ENCODE data around the gene STXBP2.

The STXBP2 gene

DNA sequence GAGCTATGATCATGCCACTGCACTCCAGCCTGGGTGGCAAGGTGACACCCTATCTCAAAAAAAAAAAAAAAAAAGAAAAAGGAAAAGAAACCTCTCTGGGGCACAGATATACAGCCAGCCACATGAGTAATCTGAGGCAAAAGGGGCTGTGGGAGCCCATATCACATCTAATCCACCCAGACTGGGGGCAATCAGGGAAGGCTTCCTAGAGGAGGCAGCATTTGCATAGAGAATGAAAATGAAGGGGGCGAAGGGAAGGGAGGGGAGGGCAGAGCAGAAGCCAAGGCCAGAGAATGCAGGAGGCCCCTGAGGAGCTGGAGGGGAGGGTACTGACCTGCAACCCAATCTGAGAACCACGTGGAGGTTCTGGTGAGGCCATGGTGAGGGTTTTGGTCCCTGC is 13.2 kb downstream of the STXBP2 start:
- DNase-seq (ENCODE audit: low spot score), result no peak

DNA sequence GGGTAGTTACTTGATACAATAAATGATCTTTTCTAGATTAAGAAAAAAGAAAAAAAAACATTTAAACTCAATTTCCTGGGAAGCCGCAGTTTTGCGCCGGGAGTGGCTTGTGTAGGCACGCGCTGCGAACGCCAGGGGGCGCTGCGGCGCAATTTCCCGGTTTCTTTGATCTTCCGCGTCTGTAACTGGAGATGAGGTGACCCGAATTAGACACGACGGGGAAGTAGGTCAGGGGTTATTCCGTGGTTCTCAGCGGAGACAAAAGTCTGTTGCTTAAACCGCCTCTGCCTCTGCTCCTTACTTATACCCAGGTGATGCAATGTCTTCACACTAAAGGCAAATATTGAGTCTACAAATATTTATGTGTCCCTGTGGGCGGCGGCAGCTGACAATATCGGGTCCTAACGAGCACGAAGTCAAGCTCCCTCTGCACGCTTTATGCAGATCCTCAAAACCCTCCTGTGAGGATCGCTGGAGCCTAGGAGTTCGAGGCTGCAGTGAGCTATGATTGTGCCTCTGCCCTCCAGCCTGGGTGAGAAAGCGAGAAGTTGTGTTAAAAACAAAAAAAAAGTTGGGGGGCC is 15.2 kb downstream of the STXBP2 start:
- peak; percentile 55 for DNase-seq (ENCODE audit: low spot score)

DNA sequence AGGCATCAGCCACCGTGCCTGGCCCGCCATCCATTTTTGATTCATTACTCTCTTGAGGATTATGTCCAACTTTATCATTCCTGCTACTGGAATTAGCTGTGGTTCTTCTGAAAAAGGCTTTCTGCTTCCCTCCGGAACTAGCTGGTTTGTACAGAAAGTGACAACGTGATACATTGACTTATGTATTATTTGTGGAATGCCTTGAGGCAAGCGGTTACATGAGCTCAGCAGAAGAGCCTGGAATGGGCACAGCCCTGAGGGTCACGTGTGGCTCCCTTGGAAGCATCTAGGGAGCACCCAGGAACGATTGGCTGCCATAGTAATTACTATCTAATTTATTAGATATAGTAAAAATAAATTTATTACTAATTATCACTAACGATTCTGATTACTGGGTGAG is 17.5 kb downstream of the STXBP2 start:
- no peak for DNase-seq (ENCODE audit: low spot score)

DNA sequence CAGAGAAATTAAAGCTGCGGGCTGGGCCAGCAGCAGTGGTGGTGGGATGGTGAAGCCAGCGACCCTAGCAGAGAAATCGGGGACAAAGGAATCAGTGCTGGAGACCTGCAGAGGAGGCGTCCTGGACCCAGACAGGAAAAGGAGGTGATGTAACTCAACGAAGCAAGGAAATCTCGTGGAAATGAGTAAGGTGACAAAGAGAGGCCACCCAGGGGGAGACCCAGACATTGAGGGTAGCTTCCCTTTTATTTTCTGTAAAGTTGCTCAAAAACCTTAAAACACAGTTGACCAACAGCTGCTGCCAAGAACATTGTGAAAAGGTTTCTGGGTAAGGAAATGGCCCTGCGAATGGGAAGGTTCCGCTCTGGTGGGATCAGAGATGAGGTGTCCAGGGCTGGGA is 18.7 kb downstream of the STXBP2 start:
- peak; percentile 55 for DNase-seq (ENCODE audit: low spot score)

DNA sequence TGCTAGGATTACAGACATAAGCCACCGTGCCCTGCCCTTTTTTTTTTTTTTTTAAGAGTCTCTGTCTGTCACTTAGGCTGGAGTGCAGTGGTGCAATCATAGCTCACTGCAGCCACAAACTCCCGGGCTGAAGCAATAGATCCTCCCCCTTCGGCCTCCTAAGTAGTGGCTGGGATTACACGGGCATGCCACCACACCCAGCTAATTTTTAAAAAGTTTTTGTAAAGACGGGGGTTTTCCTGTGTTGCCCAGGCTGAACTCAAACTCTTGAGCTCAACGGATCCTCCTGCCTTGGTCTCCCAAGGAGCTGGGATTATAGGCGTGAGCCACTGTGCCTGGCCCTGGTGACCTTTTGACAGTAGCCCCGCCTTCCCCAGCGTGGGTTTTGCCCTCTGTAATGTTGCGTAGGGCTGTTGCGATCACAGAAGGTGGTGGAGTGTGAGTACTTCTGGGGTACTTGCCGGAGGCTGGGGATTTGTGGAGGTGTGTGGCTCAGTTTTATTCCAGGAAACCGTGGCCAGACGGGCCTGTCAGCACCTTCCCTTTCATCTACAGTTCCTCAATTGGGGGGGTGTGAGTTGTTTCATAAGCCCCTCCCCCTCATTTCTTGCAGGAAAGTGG is 20.3 kb downstream of the STXBP2 start:
- no peak for DNase-seq (ENCODE audit: low spot score)

DNA sequence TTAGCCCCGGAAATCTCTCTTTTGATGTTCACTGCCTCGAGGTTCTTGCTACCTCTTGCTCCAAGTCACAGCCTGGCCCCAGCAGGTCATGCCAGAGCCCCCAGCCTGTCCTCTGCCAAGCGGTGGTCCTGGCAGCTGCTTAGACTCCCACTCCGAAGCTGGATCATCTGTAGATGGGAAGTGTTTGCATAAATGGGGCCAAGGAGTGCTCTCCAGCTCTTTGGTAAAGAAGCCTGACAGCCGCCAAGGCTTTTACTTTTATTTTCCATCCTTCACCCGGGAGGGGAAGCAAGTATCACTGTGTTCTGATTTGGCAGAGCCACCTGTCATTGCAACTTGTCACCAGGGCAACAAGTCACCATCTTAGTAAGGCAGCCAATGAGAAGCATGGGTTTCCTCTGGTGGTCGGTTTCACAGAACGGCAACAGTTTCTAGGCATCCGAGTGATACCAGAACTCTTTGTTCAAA is 21.3 kb downstream of the STXBP2 start:
- DNase-seq (ENCODE audit: low spot score), result no peak

DNA sequence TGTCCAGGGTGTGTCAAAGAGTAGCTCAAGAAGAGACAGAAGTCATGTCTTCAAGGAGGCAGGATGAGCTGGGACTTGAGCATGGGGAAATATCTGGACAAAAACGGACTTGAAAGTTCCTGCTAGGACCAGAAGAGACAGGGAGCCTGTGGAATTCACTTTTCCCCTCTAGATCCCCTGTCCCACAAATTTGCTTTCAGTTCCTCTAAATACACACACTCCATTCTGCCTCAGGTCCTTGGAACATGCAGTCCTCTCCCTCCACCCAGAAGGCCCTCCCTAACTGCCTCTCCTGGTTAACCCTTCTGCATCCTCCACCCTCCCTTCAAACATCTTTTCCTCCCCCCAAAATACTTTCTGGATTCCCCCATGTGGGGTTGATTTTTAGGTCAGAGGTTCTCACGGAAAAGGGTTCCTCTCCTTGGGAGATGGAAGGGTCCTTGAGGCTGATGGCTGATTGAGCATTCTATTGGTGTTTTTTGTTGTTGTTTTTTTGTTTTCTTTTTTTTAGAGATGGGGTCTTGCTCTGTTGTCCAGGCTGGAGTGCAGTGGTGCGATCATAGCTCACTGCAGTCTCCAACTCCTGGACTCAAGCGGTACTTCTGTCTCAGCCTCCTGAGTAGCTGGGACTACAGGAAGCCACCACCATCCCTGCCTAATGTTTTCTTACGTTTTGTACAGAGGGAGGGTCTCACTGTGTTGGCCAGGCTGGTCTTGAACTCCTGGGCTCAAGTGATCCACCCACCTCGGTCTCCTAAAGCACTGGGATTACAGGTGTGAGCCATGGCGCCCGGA is 25.0 kb downstream of the STXBP2 start:
- no peak for DNase-seq (ENCODE audit: low spot score)

DNA sequence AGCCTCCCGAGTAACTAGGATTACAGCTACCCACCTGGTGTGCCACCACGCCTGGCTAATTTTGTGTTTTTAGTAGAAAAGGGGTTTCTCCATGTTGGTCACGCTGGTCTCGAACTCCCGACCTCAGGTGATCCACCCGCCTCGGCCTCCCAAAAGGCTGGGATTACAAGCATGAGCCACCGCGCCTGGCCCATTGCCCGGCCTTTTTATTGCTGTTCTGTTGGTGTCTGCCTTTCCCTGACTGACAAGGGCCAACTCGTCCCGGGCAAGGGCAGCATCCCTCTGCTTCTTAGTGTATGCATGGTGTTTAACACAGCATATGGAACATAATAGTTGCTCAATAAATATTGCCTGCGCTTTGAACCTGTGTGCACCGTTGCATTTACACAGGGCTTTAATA is 25.7 kb downstream of the STXBP2 start:
- no peak for DNase-seq (ENCODE audit: low spot score)

DNA sequence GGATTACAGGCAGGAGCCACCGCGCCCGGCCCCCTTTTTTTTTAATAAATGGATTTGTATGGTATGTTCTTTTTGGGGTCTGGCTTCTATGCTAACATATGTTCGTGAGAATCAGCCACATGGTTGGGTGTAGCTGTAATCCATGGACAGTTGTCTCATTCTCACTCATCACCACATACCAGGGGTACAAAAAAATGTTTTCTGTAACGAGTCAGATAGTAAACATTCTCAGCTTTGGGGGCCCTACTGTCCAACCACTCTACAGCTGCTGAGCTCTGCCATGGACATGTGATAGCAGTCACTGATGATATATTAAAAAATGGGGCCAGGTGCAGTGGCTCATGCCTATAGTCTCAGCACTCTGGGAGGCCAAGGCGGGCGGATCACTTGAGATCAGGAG is 26.8 kb downstream of the STXBP2 start:
- DNase-seq (ENCODE audit: low spot score), result no peak

DNA sequence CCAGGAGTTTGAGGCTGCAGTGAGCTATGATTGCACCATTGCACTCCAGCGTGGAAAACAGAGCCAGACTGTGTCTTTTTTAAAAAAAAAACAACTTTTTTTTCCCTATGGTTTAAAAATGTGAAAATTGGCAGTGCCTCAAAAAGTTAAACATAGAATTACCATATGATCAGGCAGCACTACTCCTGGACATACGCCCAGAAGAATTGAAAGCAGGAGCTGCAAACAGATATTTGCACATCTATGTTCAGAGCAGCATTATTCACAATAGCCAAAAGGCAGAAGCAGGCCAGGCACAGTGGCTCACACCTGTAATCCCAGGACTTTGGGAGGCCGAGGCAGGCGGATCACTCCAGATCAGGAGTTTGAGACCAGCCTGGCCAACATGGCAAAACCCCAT is 28.2 kb downstream of the STXBP2 start:
- DNase-seq (ENCODE audit: low spot score), result no peak

DNA sequence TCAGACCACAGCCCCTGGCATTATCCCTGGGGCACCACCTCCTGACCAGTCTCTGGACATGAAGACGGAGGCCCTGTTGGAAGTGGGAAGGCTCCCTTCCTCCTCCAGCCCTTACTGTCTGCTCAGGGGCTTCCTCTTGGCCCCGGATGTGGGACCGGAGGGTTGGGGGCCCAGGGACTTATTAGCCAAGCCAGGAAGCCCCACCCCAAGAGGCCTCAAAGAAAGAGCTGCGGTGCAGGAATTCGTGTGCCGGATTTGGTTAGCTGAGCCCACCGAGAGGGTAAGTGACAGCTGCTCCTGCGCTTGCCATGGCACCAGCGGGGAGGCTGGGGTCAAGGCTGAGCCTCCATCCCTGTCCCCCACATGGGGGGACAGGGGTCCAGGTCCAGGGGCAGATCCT is 31.9 kb downstream of the STXBP2 start, which contains the start of gene RETN:
RETN (plus strand) TSS at position 208 of the 400 bp plus-strand sequence. CDS start 278 bp downstream, outside the sequence.
- no peak for DNase-seq (ENCODE audit: low spot score)

DNA sequence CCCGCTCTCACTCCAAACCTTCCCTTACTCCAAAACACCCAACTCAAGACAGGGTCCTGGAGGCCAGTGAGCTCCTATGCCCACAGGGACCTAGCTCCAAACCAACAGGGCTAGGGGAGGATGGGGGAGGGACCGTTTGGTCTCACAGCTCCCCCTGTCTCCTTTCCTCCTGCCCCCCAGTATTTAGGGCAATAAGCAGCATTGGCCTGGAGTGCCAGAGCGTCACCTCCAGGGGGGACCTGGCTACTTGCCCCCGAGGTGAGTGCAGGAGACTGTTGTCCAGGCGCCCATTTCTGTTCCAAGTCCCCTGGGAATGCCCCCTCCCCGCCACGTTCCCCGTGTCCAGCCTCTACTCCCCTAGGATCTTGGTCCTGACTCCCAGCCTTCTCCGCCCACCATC is 32.7 kb downstream of the STXBP2 start:
- DNase-seq (ENCODE audit: low spot score), result no peak

DNA sequence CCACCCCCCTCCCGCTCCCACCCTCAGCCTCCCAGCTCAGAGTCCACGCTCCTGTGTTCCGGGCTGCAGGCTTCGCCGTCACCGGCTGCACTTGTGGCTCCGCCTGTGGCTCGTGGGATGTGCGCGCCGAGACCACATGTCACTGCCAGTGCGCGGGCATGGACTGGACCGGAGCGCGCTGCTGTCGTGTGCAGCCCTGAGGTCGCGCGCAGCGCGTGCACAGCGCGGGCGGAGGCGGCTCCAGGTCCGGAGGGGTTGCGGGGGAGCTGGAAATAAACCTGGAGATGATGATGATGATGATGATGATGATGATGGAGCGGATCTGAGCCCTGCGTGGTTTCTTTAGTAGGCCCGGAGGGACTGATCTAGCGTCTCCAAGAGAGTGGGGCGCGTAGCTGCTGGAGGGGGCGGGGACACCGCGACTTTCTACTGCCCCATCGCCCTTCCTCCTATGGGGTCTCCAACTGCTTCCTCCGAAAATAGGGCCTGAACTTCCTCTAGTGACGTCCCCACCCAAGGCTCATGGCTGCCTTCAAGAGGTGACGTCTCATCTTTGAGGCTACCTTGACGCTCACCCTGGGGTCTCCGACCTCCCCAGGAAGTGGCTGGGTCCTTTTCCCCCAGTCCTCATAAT is 33.4 kb downstream of the STXBP2 start:
- DNase-seq (ENCODE audit: low spot score), result no peak

DNA sequence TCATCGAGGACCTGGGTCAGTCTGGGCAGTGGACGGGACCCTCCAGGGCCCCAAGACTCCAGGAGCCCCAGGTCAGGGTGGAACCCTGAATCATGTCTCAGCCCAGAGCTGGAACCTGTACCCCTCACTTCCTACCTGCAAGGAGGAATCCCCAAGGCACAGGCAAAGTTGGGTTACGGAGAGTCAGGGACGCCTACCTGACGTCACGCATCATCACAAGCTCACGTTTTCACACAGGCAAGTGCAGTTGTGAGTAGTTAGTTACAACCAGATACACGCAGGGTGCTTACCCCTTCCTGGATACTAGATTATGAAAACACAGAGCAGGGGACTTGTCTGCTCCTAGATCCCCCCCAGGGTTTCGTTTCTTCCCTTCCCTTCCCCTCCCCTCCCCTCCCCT is 33.9 kb downstream of the STXBP2 start:
- DNase-seq (ENCODE audit: low spot score), result no peak

DNA sequence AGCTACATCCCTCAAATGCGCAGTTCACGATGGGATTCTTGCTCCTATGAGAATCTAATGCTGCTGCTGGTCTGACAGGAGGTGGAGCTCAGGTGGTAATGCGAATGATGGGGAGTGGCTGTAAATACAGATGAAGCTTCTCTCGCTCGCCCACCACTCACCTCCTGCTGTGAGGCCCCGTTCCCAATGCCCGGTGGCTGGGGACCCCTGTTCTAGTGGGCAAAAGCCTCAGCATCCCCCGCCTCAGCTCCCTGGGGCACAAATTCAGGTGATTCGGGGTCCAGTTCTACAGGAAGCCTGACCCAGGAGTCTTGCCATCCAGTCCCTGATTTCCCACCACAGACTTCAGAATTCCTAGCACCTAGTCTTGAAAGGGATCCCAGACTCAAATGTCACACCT is 35.6 kb downstream of the STXBP2 start:
- no peak for DNase-seq (ENCODE audit: low spot score)

DNA sequence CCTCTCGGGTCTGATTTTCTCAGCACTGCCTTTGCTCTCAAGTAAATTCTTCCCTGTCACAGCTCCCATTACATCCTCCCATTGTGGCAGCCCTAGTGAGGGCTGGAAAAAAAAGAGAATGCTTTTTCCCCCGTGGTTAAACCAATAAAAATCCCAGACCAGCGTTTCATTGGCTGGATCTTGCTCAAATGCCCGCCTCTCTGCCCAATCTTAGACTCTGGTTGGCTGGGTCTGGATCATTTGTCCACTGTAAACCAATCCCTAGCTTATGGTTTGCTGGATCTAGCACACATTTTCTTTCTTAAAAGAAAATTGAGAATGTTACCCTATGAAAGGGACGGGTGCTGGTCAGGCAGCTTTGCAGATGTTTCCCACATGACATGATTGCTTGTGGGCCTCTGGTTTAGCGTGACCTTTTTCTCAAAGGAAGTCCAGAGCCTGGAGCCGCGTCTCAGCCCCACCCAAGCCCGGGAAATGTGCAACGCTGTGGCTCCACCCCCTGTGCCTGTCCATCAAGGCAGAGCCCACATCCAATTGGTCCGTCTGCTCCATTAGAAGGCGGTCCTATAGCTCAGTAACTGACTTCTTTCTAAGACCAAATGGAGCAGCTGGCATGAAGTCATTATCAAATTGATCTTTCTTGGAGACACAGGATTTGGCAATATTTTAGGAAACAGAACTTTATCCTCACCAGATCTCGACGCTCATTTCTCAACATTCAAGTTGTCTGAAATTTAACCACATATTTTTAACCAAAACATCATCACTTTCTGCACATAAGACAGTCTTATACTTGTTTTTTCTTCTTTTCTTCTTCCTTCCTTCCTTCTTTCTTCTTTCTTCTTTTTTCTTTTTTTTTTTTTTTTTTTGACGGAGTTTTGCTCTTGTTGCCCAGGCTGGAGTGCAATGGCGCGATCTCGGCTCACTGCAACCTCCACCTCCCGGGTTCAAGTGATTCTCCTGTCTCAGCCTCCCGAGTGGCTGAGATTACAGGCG is 37.4 kb downstream of the STXBP2 start:
- peak; percentile 44 for DNase-seq (ENCODE audit: low spot score)

DNA sequence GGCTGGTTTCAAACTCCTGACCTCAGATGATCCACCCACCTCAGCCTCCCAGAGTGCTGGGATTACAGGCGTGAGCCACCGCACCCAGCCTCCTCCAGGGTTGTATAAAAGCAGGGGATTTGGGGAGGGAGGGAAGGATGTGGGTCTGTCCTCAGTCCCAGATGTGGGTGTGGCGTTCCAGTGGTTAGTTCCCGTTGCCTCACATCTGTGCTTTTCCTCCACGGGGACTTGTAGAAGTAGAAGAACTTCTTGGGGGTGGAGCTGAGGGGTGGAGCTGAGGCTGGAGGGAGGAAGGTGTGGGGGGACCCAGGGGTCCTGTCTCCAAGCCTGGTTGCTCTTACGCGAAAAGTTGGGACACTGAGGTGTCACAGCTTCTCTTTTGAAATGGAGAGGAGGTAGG is 39.5 kb downstream of the STXBP2 start:
- no peak for DNase-seq (ENCODE audit: low spot score)

DNA sequence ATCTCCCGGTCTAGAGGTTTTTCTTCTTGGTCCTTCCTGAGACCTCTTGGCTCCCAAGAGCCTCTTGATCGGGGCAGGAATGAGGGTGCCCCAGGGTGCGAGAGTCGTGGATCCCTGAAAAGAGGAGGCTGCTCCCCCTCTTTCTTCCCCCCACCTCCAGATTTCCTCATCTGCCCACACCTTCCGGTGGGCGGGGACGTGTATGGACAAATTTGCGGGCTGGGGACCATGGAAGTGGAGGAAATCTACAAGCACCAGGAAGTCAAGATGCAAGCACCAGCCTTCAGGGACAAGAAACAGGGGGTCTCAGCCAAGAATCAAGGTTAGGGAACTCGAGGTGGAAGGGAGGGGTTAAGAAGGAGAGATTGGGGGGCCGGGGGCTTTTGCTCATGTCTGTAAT is 39.9 kb downstream of the STXBP2 start, which contains the start of gene MCEMP1:
MCEMP1 (plus strand) TSS at position 237 of the 400 bp plus-strand sequence; CDS start at position 268, 31 bp downstream.
- DNase-seq (ENCODE audit: low spot score), result no peak

DNA sequence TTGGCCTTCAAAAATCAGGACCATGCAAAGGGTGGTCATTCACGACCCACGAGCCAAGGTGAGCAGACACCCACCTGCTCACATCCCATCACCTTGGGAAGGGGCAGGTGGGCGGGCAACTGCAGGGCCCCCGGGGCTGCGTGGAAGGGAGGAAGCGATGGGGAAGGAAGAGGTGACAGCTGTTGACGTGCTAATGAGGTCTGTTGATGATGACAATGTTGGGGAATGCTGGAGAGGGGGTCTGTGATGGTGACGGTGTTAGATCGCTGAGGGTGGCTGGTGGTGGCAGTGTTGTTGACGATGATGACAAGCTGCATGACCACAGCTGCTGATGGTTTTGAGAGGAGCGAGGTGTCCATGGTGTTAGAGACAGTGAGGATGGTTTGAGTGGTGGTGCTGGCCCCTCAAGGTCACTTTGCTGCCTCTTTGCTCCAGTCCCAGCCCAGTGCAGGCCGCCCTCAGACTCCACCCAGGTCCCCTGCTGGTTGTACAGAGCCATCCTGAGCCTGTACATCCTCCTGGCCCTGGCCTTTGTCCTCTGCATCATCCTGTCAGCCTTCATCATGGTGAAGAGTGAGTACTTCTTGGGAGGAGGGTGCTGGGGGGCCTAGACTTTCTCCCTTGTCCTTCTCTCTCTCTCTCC is 40.9 kb downstream of the STXBP2 start:
- no peak for DNase-seq (ENCODE audit: low spot score)

DNA sequence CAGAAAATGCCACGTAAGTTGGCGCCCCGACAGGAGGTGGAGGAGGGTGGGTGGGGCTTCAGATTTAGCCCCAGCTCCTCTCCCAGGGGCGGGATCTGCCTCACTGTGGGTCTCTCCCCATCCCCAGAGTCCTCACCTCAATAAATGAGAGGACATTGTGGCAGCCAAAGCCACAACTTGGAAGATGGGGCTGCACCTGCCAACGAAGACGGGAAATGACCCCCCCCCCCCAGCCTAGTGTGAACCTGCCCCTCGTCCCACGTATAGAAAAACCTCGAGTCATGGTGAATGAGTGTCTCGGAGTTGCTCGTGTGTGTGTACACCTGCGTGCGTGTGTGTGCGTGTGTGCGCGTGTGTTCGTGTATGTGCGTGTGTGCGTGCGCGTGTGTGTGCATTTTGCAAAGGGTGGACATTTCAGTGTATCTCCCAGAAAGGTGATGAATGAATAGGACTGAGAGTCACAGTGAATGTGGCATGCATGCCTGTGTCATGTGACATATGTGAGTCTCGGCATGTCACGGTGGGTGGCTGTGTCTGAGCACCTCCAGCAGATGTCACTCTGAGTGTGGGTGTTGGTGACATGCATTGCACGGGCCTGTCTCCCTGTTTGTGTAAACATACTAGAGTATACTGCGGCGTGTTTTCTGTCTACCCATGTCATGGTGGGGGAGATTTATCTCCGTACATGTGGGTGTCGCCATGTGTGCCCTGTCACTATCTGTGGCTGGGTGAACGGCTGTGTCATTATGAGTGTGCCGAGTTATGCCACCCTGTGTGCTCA is 42.3 kb downstream of the STXBP2 start:
- DNase-seq (ENCODE audit: low spot score), result peak; percentile 14
